ENCODE data around the gene SEMA5A.

SEMA5A gene

DNA sequence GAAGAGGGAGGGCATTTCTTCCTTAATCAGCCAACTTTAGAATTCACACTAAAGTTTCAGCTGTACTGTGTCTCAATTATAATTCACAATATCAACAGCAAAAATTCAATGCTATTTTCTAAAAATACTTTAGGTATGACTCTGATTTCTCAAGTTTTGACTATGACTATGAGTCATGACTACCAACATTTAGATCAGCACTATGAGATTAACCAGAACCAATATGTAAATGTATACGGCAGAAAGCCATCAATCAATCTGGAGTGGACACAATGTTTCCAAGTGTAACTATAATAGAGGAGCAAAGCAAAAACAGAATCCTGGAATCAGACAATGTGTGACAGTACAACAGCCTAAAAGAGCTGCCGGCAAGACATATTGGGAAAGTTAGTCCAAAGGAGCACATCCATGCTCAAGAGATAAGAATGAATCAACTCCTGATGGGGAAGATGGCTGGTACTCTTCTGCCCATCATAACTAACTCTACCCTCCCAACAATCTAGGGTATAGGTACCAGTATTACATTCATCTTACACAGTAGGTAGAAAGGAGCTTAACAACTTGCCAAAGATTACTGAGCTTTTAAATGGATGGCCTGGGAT is 294.4 kb downstream of the SEMA5A start:
- H3K9ac ChIP-seq, result no peak overlapping the region
- H3K9me3 ChIP-seq (ENCODE audit: control insufficient read depth, low read length), result no peaks in the 10 kb centered on the region
- H3K27ac ChIP-seq, result no peak overlapping the region
- TF ChIP-seq, protein P1, sequence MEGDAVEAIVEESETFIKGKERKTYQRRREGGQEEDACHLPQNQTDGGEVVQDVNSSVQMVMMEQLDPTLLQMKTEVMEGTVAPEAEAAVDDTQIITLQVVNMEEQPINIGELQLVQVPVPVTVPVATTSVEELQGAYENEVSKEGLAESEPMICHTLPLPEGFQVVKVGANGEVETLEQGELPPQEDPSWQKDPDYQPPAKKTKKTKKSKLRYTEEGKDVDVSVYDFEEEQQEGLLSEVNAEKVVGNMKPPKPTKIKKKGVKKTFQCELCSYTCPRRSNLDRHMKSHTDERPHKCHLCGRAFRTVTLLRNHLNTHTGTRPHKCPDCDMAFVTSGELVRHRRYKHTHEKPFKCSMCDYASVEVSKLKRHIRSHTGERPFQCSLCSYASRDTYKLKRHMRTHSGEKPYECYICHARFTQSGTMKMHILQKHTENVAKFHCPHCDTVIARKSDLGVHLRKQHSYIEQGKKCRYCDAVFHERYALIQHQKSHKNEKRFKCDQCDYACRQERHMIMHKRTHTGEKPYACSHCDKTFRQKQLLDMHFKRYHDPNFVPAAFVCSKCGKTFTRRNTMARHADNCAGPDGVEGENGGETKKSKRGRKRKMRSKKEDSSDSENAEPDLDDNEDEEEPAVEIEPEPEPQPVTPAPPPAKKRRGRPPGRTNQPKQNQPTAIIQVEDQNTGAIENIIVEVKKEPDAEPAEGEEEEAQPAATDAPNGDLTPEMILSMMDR (IDR thresholded peaks at IDR 0.05), result no peak
- H3K36me3 ChIP-seq (ENCODE audit: control insufficient read depth, insufficient read depth, low read length), result no peaks in the 10 kb centered on the region
- no peak overlapping the region for H3K4me3 ChIP-seq (ENCODE audit: low read depth, low read length)
- no peaks in the 10 kb centered on the region for H3K79me2 ChIP-seq
- no peaks in the 10 kb centered on the region for H3K4me1 ChIP-seq
- H3K27me3 ChIP-seq (ENCODE audit: control insufficient read depth, insufficient read depth, low read length), result no peaks in the 10 kb centered on the region
- H2AFZ ChIP-seq, result no peak overlapping the region
- no peak overlapping the region for H3K4me2 ChIP-seq (ENCODE audit: low read length)

DNA sequence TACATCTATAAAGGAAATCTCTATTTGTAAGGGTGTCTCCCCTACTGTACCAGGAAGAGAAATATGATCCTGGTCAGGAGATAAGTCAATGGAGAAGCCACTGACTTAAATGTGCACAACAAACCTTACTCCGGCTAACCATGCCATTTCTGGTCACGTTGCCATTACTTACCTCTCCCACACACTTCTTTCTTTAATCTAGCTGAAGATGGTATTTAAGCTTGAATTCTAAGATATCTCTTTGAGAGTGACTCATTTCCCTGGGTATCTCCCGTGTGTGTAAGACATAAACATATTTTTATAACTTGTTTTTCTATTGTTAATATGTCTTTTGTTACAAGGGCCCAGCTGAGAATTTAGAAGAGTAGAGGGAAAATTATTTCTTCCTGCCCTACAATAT is 296.6 kb downstream of the SEMA5A start:
- Histone ChIP-seq H3K9me3 (ENCODE audit: control insufficient read depth, low read length) (no peaks in the 10 kb centered on the region), H3K4me1 (no peaks in the 10 kb centered on the region), H3K9ac (no peak overlapping the region), H2AFZ (no peak overlapping the region), H3K4me2 (ENCODE audit: low read length) (no peak overlapping the region), H3K27ac (no peak overlapping the region), H3K4me3 (ENCODE audit: low read depth, low read length) (no peak overlapping the region), H3K27me3 (ENCODE audit: control insufficient read depth, insufficient read depth, low read length) (no peaks in the 10 kb centered on the region), H3K36me3 (ENCODE audit: control insufficient read depth, insufficient read depth, low read length) (no peaks in the 10 kb centered on the region), H3K79me2 (no peaks in the 10 kb centered on the region)
- TF ChIP-seq, protein P1 (IDR thresholded peaks at IDR 0.05), result no peak

DNA sequence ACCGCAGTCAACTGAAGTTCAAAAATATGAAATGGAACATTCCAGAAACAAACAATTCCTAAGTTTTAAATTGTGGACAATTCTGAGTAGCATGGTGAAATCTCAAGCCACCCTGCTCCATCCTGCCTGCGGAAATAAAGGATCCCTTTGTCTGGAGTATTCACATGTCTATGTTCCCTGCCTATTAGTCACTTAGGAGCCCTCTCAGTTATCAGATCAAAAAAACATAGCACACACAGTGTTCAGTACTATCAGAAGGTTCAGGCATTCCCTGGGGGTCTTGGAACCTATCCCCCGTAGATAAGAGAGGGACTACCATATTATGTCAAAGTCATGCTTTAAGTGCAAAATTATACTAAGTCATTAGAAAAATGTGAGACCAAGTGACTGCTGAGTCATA is 300.8 kb downstream of the SEMA5A start:
- Histone ChIP-seq H3K4me1 (no peaks in the 10 kb centered on the region), H3K79me2 (no peaks in the 10 kb centered on the region), H3K4me2 (ENCODE audit: low read length) (no peak overlapping the region), H3K4me3 (ENCODE audit: low read depth, low read length) (no peak overlapping the region), H3K9ac (no peak overlapping the region), H2AFZ (no peak overlapping the region), H3K27ac (no peak overlapping the region), H3K36me3 (ENCODE audit: control insufficient read depth, insufficient read depth, low read length) (no peaks in the 10 kb centered on the region), H3K27me3 (ENCODE audit: control insufficient read depth, insufficient read depth, low read length) (no peaks in the 10 kb centered on the region), H3K9me3 (ENCODE audit: control insufficient read depth, low read length) (no peaks in the 10 kb centered on the region)
- TF ChIP-seq, protein P1 (IDR thresholded peaks at IDR 0.05), result no peak

DNA sequence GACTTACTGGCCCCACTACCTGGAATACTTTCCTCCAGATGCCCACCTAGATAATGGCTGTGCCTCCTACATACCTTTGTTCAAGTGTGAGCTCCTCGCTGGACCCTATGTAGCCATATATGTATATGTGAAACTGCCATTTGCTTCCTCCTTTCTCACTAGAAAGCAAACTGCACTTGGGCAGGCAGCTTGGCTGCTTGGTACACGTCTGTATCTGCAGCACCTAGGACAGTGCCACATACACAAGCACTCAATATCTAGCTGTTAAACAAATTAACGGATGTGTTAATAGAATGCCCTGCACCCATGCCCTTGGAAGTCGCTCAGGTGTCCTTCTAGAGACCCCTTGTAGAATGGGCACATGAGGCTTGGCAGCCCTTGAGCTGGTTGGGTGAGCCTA is 301.5 kb downstream of the SEMA5A start:
- Histone ChIP-seq H3K27me3 (ENCODE audit: control insufficient read depth, insufficient read depth, low read length) (no peaks in the 10 kb centered on the region), H3K27ac (no peak overlapping the region), H3K4me1 (no peaks in the 10 kb centered on the region), H3K4me2 (ENCODE audit: low read length) (no peak overlapping the region), H3K79me2 (no peaks in the 10 kb centered on the region), H3K36me3 (ENCODE audit: control insufficient read depth, insufficient read depth, low read length) (no peaks in the 10 kb centered on the region), H2AFZ (no peak overlapping the region), H3K9ac (no peak overlapping the region), H3K4me3 (ENCODE audit: low read depth, low read length) (no peak overlapping the region), H3K9me3 (ENCODE audit: control insufficient read depth, low read length) (no peaks in the 10 kb centered on the region)
- TF ChIP-seq, protein P1 (IDR thresholded peaks at IDR 0.05), result no peak
